Uterus (tissue), 2 donors: ENCODE measurements around the gene MYBPC1.

Experiments
- POLR2A ChIP-seq, 2 donors: fragments of 450-650 bp; IDR thresholded peaks; one replicate each; pipeline ENCODE4 v1.6.1; 2016; ENCODE audit warnings: antibody characterized with exemption in 2 of 2, mild to moderate bottlenecking in 1 of 2, moderate library complexity in 1 of 2
- TF ChIP-seq, protein P1 (sequence below), 4 experiments: fragments of 200-600 bp in 2 of 4; fragments of 450-650 bp in 2 of 4; sonication (generic) in 2 of 4; IDR thresholded peaks; one replicate each; pipeline ENCODE4 v1.5.1; 2016 to 2019; ENCODE audit warnings: antibody characterized with exemption in 4 of 4, mild to moderate bottlenecking in 2 of 4, moderate library complexity in 1 of 4

DNA sequence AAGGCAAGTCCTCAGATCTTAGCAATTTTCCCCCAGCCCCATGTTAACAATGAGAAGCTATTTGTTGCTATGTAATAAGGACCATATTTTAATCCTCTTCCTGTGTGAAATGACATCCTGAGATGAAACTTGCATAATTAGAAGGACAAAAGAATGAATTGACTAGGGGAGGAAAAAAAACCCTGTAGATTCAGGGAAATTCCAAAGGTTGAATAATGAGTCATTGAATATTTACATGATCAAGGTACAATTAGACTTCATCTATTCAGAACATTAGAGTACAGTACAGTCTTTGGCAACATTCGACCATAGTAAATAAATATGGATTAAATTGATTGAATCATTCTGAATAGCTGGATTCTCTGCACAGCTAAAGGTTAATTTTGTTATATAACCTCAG lies 9.4 kb downstream of the MYBPC1 start:
- TF ChIP-seq, protein P1, sequence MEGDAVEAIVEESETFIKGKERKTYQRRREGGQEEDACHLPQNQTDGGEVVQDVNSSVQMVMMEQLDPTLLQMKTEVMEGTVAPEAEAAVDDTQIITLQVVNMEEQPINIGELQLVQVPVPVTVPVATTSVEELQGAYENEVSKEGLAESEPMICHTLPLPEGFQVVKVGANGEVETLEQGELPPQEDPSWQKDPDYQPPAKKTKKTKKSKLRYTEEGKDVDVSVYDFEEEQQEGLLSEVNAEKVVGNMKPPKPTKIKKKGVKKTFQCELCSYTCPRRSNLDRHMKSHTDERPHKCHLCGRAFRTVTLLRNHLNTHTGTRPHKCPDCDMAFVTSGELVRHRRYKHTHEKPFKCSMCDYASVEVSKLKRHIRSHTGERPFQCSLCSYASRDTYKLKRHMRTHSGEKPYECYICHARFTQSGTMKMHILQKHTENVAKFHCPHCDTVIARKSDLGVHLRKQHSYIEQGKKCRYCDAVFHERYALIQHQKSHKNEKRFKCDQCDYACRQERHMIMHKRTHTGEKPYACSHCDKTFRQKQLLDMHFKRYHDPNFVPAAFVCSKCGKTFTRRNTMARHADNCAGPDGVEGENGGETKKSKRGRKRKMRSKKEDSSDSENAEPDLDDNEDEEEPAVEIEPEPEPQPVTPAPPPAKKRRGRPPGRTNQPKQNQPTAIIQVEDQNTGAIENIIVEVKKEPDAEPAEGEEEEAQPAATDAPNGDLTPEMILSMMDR (IDR thresholded peaks at IDR 0.05), result no peak
- no peak for TF ChIP-seq POLR2A (IDR thresholded peaks at IDR 0.05)
